ENCODE data around the gene MLH3. TPM values are rescaled to one million over a fixed set of nuclear protein-coding genes. Genes with fewer than 3 reads are reported as not detected.
A peak's percentile ranks its signal among the peaks of the same experiment; 100 is the strongest.

The MLH3 gene
- total RNA-seq, 1 donor from 2014 or later, result 20.0 TPM

DNA sequence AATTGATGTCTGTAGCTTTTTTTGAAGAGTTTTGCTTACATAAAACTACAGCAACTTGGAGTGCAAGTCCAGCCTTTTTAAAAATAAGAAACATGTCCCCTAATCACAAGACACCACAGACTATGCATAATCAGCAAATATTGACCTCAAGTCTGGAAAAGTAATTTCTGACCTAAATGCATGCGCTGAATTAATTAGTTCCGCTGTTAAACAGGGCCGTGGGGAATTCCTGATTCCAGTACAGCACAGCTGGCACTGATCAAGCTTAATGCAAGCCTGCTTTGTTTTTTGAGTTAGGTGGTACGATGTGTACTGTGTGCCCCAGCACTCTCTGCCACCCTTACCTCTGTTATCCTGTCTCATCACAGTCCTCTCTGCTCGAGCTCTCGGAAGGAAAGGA lies 9.2 kb downstream of the MLH3 start:
- intact Hi-C loops (cut with DNase I), result no loop called here
- no peak for DNase-seq (ENCODE audit: low spot score)

DNA sequence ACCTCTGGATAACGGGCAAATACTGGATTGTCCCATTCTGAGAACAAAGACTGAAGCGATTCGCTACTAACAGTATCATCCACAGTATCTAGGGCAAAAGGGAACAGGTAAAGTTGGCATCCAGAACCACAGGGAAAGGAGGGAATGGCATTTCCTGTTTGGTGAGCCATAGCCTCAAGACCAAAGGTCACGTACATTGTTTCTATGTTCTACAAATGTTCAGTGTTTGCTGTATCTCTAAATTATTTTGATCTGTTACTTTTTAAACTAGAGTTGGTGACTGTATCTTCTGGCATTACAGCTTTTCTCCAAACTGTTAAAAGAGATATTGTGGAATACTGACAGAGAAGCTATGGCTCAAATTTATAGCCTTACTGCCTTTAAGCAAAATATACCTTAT lies 9.7 kb downstream of the MLH3 start:
- intact Hi-C loops (cut with DNase I), result no loop called here
- no peak for DNase-seq (ENCODE audit: low spot score)

DNA sequence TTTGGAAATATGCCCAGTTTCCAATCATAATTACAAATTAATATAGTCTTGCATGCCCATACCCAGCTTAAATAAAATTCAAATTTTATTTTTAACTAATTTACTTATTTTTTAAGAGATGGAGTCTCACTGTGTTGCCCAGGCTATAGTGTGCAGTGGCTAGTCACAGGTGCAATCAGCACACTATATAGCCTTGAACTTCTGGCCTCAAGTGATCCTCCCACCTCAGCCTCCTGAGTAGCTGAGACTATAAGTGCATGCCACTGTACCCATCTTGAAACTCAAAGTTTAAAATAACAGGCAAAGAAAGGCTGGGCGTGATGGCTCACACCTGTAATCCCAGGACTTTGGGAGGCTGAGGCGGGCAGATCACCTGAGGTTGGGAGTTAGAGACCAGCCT lies 10.3 kb downstream of the MLH3 start:
- no peak for DNase-seq (ENCODE audit: low spot score)
- intact Hi-C loops (cut with DNase I), result no loop called here

DNA sequence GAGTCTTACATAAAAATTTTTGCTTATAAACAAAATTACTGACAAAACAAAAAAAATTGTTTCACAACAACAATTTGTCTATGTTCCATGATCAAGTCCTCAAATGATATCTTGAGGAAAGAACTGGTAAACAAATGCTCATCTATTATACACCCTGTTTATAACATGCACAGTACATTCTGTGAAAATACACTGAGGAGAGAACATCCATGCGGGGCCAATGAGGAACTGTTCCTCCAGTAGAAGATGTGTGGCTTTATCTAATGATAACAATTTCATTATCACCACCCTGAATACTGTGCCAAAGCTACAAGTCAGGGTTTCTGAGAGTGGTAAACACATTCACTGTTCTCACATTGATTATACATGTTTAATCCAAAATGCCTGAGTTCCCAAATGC lies 10.8 kb downstream of the MLH3 start:
- intact Hi-C loops (cut with DNase I), result no loop called here
- DNase-seq (ENCODE audit: low spot score), result no peak

DNA sequence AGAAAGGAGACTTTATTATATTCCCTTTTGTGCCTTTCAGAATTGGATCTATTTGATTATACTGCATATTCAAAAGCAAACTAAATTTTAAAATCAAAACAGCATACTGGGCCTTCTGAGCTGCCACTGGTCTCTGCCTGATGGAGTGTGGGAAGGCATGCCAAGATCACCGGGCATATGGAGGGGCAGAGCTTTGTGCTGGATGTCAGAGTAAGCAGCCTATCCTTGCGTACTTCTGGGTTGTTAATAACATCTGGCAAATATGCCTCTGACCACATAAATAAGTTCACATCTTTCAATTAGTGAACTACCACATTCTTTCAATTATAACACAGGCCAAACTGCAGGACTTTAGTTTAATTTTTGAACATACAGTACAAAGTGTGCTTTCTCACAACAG lies 18.3 kb downstream of the MLH3 start:
- DNase-seq (ENCODE audit: low spot score), result no peak
- intact Hi-C loops (cut with DNase I), result no loop called here

DNA sequence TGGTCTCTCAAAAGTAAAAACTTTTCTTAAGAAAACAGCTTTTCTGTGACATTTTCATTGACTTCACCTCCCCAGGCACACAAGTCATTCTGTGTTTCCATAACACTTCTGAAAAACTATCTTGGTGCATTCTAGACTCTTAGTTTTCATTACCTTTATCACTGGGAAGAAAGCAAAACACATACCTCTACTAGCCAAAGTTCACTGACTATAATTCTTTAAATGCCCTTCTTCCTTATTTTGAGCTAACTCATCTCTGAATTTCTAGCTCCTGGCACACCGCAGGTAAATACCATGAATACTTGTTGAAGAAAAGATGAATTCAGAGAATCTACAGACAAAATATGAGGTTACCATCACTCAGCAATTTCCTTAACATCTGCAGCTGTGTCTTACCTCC lies 21.1 kb downstream of the MLH3 start:
- DNase-seq (ENCODE audit: low spot score), result no peak

DNA sequence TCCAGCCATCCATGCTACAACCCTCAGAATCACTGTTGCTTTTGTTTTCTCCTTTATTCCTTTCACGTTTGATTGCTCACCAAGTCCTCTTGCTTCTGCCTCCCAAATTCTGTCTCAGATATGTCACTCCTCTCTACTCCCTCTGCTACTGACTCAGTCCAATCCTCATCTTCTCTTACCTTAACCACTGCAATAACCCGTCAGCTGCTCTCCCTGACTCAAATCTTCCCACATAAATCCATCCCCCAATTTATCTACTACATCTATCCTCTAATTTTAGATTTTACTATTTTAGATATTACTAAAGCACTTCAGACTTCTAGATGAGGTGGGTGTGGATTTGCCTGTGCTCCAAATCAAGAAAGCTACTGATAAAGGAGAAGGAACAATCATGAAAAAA lies 25.4 kb downstream of the MLH3 start:
- intact Hi-C loops (cut with DNase I), result no loop called here
- no peak for DNase-seq (ENCODE audit: low spot score)

More for the DNA sequence above, 21.1 kb downstream of the MLH3 start:
- intact Hi-C loops (cut with DNase I), result no loop called here

DNA sequence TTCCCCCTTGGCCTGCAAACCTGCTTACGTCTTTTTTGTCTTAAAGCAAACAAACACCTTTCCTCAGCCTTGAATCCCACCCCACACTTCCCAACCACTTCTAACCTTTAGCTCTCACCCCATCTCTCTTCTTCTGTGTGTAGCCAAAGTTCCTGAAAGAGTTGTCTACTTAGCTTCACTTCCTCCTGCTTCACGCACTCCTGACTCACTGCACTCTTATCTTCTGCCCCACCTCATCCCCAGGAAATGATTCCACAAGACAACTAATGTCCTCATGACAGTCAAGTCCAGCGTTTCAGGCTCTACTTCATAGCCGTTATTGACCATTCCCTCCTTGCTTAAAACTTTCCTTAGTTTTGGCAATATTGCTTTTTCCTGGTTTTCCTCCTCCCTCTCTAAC lies 26.2 kb downstream of the MLH3 start:
- intact Hi-C loops (cut with DNase I), result no loop called here
- no peak for DNase-seq (ENCODE audit: low spot score)

DNA sequence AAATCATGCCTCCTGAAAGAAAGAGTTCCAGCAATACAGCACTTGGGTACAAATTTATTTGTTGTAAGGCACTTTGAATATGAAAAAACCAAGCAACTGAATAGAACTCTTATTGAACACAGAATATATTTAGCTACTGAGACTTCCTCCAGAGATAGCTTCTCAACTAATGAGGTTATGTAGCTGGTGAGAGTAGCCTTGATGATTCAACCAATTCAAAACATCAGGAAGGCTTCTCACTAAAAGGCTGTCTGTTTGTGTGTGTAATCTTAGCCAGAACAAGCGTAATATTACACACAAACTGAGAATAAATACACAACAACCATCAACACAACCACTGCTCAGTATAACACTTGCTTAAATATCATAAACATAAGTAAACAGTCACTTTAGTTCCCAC lies 28.2 kb downstream of the MLH3 start:
- intact Hi-C loops (cut with DNase I), result no loop called here
- DNase-seq (ENCODE audit: low spot score), result no peak

DNA sequence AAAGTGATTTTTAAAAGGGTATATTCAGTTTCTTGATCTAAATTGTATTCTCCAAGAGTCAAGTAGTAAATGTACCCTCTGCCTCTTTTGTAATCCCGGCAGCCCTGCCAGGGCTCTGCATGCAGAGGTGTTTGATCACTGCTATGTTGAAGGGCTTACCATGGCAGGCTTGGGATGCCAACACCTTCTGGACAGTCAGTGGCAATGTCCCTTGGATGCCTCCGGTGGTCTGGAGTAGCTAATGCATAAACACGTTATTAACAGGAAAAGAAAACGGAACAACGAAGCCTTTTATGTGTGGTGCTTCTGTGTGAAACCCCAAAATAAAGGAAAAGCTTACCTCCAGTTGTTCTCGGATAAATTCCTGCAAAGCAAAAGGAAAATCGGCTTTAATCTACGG lies 28.6 kb downstream of the MLH3 start:
- intact Hi-C loops (cut with DNase I), result no loop called here
- DNase-seq (ENCODE audit: low spot score), result no peak

DNA sequence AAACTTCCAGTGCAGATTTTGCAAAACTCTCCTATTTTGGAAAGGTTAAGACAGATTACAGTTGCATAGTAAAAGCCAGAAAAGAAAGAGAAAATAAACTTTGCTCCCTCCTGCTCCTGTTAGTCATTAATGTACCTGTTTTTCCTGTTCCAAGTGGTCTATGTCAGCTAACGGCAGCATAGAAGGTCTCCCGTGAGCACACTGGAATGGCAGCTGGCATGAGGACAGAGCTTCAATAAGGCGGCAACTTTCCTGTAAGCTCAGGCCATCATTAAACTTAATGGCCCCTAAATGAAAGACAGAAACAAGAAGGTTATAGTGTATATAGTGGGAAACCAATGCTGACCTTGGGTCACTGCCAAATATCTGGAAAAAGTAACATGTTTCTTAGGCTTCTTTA lies 32.6 kb downstream of the MLH3 start:
- intact Hi-C loops (cut with DNase I), result no loop called here
- no peak for DNase-seq (ENCODE audit: low spot score)

DNA sequence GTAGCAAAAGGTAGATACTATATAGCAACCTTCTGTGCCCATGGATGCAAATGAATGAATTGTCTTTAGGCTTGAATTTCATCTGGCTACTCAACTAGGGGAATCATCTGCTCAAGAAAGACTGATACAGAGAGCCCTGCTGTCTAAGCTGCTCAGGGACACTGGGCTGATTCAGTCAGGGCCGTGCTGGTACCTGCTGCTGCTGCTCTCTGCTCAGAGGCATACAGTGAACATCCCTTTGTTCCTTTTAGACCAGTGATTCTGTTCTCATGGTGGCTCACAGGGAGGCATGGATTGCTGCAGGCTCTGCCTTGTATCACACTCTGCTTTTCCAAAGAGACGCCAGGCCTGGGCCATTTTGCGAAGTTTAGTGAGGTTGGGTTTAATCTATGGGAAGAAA lies 34.5 kb downstream of the MLH3 start:
- intact Hi-C loops (cut with DNase I), result no loop called here
- DNase-seq (ENCODE audit: low spot score), result no peak

DNA sequence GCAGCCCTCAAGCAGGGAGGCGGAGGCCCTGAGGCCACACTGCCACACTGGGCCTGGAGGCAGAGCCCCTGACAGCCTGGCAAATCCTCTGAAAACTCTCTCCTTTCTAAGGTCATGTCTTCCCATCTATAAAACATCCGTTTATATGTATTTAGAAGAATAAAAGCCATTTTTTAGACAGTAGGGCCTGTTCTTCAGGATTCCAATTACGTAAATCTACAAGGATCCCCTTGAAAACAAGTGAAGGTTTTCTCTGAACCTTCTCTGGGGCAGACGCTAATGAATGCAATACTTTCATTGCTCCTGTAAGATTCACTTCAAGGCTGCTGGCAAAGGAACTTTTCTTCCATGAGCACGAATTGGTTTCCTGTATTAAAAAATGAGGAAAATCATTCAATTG lies 35.8 kb downstream of the MLH3 start:
- no peak for DNase-seq (ENCODE audit: low spot score)
- intact Hi-C loops (cut with DNase I), result no loop called here

DNA sequence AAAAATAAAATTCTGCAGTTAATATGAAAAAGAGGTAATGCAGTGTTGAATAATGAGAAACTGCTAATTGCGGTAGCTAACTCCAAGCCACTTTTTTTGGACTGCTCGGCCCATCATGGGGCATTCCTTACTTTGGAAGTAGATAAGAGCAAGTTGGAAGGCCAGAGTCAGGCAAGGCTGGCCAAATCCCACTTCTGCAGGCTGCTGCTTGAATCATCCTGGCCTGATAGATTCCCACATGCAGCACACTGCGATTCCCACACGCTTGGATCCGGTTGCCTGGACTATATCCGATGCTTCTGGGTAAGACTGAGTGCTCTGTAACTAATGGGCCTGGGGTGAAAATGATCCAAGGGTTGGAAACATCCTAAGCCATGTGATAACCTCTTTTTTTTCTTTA lies 38.0 kb downstream of the MLH3 start:
- intact Hi-C loops (cut with DNase I), result loop anchor here (5.0 kb wide), 1 partner anchor 96 kb away; no protein-coding TSS in a partner anchor
- DNase-seq (ENCODE audit: low spot score), result peak; percentile 77

DNA sequence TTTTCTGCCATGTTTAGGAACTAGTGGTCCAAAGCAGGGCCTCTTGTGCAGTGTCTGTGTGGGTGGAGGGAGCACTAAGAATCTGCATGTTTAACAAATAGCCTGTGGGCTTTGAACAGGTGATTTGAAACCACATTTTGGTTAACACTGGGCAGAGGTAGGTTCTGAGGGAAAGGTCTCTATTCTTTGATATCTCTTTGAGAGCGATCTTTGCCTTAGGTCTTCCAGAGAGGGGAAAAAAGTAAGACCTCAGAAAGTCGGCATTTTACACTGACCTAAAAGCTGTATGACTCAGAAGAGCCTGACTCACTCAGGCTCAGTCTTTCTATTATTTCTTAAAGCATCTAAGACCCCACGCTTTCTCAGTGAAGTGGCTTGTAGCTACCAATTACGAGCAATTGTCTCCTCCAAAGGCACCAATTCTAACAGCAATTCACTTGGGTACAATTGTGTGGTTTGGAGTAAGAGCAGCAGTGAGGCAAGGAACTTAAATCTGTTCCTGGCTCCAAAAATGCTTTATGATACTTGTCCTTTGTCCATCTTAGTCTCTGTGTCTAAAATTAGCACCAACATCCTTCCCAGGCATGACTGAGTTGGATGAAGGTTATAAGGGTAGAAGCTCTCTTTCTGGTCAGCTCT lies 39.8 kb downstream of the MLH3 start:
- DNase-seq (ENCODE audit: low spot score), result no peak
- intact Hi-C loops (cut with DNase I), result loop anchor here (5.0 kb wide), 1 partner anchor 94 kb away; no protein-coding TSS in a partner anchor

DNA sequence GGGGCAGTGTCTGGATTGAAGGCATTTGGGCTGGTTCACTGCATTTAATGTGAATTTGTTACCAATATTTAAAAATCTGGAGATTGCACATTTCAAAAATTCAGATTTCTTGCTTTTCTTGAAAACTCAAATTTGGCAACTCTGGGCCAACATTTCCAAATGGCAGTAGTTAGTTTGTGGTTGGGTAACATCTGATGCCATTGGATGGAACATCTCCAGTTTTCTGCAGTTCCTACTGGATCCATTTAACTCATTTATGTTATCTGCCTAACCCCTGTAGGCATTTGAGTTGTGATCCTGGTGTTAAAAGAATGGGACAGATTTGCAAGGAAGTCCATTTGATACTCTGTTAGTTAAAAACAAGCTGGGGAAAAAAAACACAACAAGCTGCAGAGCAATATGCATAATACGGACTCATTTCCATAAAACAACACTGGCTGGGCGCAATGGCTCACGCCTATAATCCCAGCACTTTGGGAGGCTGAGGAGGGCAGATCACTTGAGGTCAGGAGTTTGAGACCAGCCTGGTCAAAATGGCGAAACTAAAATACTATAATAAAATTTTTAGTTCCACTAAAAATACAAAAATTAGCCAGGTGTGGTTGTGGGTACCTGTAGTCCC lies 40.7 kb downstream of the MLH3 start:
- no peak for DNase-seq (ENCODE audit: low spot score)
- intact Hi-C loops (cut with DNase I), result loop anchor here (5.0 kb wide), 1 partner anchor 93 kb away; no protein-coding TSS in a partner anchor

DNA sequence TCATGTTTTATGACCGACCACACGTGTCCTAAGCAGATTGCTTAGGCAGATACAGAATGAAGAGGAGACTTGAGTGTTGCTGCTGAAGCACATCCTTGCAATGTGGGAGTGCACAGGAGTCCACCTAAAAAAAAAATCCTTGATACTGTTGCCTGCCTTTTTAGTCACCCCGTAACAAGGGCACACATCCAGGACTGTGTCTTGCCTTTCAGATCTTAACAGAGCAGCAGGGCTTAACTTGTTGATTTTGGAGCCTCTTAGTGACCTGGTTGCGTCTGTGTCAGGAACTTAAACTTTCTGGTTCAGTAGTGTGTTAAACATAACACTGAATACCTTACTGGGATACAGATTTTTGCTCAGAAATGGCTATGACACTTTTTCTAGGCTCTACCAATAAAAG lies 42.1 kb downstream of the MLH3 start:
- intact Hi-C loops (cut with DNase I), result loop anchor here (10.0 kb wide), 1 partner anchor 54 kb away; the partner anchor contains the start of gene PGF
- DNase-seq (ENCODE audit: low spot score), result no peak

DNA sequence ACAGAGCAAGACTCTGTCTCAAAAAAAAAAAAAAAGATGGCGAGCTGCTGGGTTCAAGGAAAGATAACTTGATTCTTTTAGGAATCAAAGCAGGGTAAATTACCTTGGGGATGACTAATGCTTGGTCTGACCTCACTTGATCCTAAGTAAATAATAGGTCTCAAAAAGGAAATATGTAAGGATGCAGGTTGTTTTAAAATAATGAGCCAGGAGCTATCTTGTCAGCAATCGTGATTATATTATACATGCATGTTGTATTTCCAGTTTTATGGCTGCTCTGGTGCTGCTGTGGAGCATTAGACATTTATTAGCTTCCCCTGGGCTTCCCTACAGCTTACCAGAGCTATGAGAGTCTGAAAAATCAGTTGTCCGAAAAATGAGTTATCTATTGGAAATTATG lies 45.9 kb downstream of the MLH3 start:
- intact Hi-C loops (cut with DNase I), result loop anchor here (10.0 kb wide), 1 partner anchor 51 kb away; the partner anchor contains the start of gene PGF

DNA sequence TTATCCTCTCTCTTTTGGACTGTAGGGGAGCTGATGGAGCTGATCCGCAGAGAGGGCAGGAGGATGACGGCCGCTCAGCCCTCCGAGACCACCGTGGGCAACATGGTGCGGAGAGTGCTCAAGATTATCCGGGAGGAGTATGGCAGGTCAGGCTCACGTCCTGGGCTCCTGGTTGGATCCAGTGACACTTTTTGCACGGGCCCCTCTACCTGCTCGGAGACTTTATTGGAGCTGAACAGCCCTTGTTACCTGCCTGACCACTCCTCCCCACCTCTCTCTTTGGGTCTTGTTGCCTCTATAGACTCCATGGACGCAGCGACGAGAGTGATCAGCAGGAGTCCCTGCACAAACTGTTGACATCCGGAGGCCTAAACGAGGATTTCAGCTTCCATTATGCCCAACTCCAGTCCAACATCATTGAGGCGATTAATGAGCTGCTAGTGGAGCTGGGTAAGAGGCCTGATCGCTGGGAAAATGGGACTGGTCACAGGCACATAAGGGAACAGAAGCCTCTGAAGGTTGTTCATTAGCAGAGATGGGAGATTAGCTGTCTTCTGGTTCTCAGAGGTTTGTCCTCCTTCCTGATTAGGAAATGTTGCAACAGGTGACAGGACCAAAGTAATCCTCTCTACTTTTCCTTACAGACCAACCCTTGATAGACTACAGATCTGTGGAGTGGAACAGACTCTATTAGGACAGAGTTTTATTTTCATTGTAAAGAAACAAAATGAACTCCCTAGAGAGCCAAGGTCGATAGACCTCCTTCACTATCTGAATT lies 47.8 kb downstream of the MLH3 start:
- intact Hi-C loops (cut with DNase I), result loop anchor here (5.0 to 10.0 kb wide), 2 partner anchors 49 to 64 kb away; partner anchors contain the start of genes PGF and ZC2HC1C
- no peak for DNase-seq (ENCODE audit: low spot score)

More for the DNA sequence above, 45.9 kb downstream of the MLH3 start:
- DNase-seq (ENCODE audit: low spot score), result no peak

Data from cardiac septum (tissue), 1 donor.